Activated CD8-positive, alpha-beta T cell treated with anti-CD3 and anti-CD28 coated beads, Interleukin-2, amount 10 ng/mL, durations not matched to agents 7 days and 5 days (primary cell): ENCODE data around the gene ARSB. TPM values are rescaled to one million over a fixed set of nuclear protein-coding genes. Genes with fewer than 3 reads are reported as not detected.

Source experiments
- ATAC-seq: fragments of 150-1000 bp; cut with Tn5 transposase; one replicate; pipeline ENCODE4 v1.10.0; 2021; ENCODE audit warnings: moderate library complexity
- CTCF ChIA-PET: fragments of 350-600 bp; sonication (Branson Sonifier 250); formaldehyde crosslinking; loops from one replicate; lab custom pipeline; 2021; ENCODE audit warnings: antibody characterized with exemption; lab: Charles Lee
- POLR2A ChIA-PET: fragments of 350-600 bp; sonication (Branson Sonifier 250); formaldehyde crosslinking; loops from one replicate; lab custom pipeline; 2021; ENCODE audit warnings: antibody characterized with exemption; lab: Charles Lee
- DNase-seq: peaks from one replicate; pipeline ENCODE4 v3.0.0-alpha.2; 2020
- H3K27ac Mint-ChIP-seq: one replicate; pipeline ENCODE4 v1.8.0; 2021; ENCODE audit warnings: mild to moderate bottlenecking, mixed read lengths
- H3K27me3 Mint-ChIP-seq: one replicate; pipeline ENCODE4 v1.8.0; 2021; ENCODE audit warnings: low read depth, mixed read lengths
- H3K36me3 Mint-ChIP-seq: one replicate; pipeline ENCODE4 v1.8.0; 2021; ENCODE audit warnings: low read depth, mixed read lengths
- H3K4me1 Mint-ChIP-seq: one replicate; pipeline ENCODE4 v1.8.0; 2021; ENCODE audit warnings: low read depth, mixed read lengths
- H3K4me3 Mint-ChIP-seq: one replicate; pipeline ENCODE4 v1.8.0; 2021; ENCODE audit warnings: mild to moderate bottlenecking, mixed read lengths
- H3K9me3 Mint-ChIP-seq: one replicate; pipeline ENCODE4 v1.8.0; 2022; ENCODE audit warnings: mixed read lengths; ENCODE audit not compliant: insufficient read depth
- total RNA-seq, 2 experiments: library from RNA; stranded (reverse); gene quantifications; one replicate each; pipeline ENCODE4 v1.2.3, GENCODE V29; 2021

Gene ARSB
- total RNA-seq, 2 experiments from 2014 or later: 10.3 TPM

DNA sequence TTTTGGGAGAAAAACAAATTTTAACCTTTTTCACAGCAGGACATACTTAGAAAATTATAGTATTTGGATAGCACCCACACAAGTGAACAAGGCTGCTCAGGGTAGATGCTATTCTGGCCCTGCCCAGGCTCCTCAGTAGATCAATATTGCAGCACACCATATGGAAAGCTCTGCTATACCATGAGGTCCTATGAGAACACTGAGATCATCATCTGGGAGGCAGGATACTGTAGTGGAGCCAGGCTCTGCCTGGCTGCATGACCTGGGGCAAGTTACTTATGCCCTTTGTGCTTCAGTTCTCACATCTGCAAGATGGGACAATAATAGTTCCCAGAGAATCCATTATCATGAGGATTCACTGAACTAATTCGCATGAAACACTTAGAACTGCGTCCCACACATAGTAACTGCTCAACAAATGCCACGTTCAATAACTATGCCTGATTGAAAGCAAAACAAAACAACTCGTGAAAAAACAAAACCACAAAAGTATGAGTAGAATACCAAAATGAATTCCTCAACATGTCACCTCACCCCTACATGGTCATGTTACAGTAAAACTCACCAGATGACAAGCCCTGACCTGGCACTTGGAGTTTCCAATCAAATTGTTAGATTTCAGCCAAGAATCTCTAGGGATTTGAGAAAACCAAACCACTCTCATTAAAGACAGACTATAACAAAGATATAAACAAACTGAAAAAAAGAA, 31.9 kb downstream of the ARSB start:
- Mint-ChIP-seq H3K9me3 (no peaks in the 10 kb centered on the region), H3K4me1 (peaks cover 12% of the 10 kb centered on the region), H3K36me3 (peaks cover 12% of the 10 kb centered on the region), H3K27me3 (no peaks in the 10 kb centered on the region), H3K4me3 (no peak overlapping the region), H3K27ac (no peak overlapping the region)
- CTCF ChIA-PET: no interaction called here
- no peak for ATAC-seq
- POLR2A ChIA-PET: no interaction called here
- no peak for DNase-seq

DNA sequence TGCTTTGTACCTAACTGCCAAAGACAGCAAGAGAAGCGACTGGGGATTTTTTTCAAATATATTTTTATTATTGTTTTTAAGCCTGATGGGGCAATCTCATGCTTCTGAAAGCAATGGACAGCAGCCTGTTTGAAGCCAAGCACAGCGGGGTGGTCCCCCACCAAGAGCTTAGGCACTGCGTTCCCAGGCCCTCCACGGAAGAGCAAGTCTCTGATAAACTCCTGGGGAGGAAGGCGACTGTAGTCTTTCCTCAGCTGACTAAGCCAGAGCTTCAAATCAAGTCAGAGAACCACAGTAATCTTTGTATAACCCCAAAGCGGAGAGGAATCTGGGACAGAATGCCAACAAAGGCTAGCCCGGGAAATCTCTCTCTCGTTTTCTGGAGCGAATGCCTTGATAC, 54.4 kb downstream of the ARSB start:
- POLR2A ChIA-PET: no interaction called here

DNA sequence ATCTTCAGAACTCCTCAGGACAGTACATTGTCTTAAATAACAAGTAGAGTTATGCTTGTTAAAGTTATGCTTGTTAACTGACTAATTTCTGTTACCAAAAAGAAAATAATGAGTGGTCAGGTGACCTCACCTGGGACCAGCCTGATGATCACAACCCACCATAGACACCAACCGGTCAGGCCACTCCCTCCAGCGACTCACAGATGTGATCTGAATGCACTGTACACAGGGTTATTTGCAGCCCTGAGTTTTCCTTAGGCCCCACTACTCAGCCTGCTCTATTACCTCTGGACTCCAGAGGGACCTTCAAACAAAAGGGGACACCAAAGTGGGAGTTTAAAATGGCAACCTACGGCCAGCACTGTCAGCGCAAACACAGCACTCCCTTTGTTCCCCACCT, 55.3 kb downstream of the ARSB start:
- Mint-ChIP-seq H3K36me3 (no peaks in the 10 kb centered on the region), H3K9me3 (no peaks in the 10 kb centered on the region), H3K4me3 (no peak overlapping the region), H3K27ac (no peak overlapping the region), H3K27me3 (no peaks in the 10 kb centered on the region), H3K4me1 (no peaks in the 10 kb centered on the region)
- no peak for ATAC-seq
- no peak for DNase-seq
- ChIA-PET CTCF (no interaction called here), POLR2A (no interaction called here)

More for the DNA sequence above, 54.4 kb downstream of the ARSB start:
- Mint-ChIP-seq H3K4me3 (no peak overlapping the region), H3K27ac (no peak overlapping the region), H3K27me3 (no peaks in the 10 kb centered on the region), H3K9me3 (no peaks in the 10 kb centered on the region), H3K36me3 (no peaks in the 10 kb centered on the region), H3K4me1 (no peaks in the 10 kb centered on the region)
- ATAC-seq: no peak
- DNase-seq: no peak
- CTCF ChIA-PET: no interaction called here

DNA sequence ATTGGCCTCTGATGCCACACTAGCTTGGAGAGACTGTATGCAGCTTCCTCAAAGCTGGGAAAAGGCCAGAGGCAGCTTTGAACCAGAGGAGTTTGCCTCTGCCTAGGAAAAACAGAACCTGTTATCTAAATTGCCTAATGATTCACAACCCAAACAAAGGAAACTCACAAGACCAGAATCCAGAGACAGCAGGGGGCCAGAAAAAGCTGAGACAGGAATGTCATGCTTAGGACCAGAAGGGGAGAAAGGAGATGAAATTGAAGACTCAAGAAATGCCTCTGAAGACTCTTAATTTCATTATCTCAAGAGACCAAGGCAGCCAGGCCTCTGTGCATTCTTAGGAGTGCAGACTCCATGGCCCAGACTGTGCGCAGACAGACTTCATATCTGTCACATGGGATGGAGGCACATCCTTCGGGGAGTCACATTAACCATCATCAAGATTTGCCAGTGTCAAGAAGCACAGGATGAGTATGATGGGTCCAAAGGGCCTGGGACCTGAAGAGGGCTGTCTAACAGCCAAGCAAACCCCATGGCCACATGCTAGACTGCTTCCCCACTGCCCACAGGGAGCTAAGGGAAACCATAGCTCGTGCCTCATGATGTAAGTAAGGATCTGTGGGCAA, 57.3 kb downstream of the ARSB start:
- no peak for ATAC-seq
- Mint-ChIP-seq H3K4me3 (no peak overlapping the region), H3K36me3 (no peaks in the 10 kb centered on the region), H3K27ac (no peak overlapping the region), H3K9me3 (no peaks in the 10 kb centered on the region), H3K27me3 (no peaks in the 10 kb centered on the region), H3K4me1 (no peaks in the 10 kb centered on the region)
- POLR2A ChIA-PET: no interaction called here
- CTCF ChIA-PET: no interaction called here
- no peak for DNase-seq

DNA sequence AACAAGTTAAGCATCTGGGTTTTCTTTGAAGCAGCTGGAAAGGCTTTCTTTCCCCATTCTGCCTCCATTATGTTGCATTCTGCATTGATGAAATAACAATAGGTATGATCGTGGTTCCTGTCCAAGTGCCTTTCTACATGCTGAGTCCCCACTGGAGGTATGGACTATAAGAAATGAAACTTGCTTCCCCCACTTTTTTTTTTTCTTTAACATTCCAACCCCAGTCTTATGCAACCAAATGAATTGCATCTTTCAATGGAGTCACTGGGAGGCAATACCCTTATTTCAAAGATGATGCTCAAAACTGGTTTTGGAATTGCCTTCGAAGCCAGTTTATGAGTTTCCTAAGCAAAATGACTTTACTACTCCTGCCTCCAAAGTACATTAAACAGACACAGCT, 58.9 kb downstream of the ARSB start:
- no peaks in the 10 kb centered on the region for H3K27me3 Mint-ChIP-seq
- no peak for DNase-seq
- no peaks in the 10 kb centered on the region for H3K36me3 Mint-ChIP-seq
- H3K4me1 Mint-ChIP-seq: no peaks in the 10 kb centered on the region
- ATAC-seq: no peak
- ChIA-PET CTCF (no interaction called here), POLR2A (no interaction called here)
- no peaks in the 10 kb centered on the region for H3K9me3 Mint-ChIP-seq
- no peak overlapping the region for H3K27ac Mint-ChIP-seq
- no peak overlapping the region for H3K4me3 Mint-ChIP-seq

DNA sequence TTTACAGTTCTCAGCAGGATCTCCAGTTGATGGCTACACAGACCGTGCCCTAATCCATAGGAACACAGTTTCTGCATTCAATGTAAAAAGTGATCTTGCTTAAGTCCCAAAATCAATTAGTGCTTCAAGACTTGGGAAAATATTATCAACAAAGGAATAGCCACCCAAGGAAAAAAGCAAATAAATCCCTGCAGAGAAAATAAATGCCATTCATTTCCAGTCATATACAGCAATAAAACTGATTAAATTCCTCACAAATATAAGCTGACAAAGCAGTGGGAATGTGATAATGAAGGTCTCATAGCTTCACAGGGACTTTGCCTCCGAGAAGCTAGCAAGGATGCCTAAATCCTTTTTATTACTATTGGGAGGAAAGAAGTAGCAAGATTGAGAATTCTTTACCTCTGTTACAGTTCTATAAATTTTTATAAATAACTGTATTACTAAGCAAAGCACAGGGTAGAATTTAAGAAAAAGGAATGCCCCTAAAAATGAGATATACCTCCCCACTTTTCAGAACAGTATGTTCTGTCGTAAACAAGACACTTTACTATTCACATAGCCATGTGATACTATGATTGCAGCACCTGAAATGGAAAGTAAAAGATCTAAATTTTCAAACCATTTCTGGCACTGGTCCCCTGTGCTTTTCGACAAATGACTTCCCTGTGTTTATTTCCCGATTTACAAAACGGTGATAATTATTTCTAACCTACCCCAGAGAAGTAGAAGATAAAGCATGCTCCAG, 59.8 kb downstream of the ARSB start:
- ChIA-PET CTCF (interaction anchor here (1.8 kb wide), 1 partner anchor 208 kb away, joined by 5 read pairs; no protein-coding TSS in a partner anchor), POLR2A (no interaction called here)
- no peaks in the 10 kb centered on the region for H3K9me3 Mint-ChIP-seq

DNA sequence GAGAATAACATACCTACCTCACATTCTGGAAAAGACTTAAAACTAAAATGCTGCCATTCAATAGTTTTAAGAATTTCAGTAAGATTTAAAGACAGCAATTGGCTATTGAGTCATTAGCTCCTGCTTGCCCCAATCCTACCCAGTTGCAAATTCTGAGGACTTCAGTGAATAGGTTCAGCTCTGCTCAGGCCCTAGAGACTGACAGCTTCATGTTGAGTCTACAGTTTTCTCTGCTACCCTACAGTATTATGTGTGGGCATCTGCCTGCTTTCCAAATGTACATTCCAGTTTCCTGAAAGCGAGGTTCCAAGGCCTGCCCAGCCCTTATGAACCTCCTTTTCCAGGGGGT, 61.5 kb downstream of the ARSB start:
- ATAC-seq: no peak
- POLR2A ChIA-PET: no interaction called here

More for the DNA sequence above, 59.8 kb downstream of the ARSB start:
- Mint-ChIP-seq H3K36me3 (no peaks in the 10 kb centered on the region), H3K27ac (no peak overlapping the region), H3K4me1 (no peaks in the 10 kb centered on the region), H3K27me3 (no peaks in the 10 kb centered on the region), H3K4me3 (no peak overlapping the region)
- DNase-seq (no peak), ATAC-seq (no peak)

DNA sequence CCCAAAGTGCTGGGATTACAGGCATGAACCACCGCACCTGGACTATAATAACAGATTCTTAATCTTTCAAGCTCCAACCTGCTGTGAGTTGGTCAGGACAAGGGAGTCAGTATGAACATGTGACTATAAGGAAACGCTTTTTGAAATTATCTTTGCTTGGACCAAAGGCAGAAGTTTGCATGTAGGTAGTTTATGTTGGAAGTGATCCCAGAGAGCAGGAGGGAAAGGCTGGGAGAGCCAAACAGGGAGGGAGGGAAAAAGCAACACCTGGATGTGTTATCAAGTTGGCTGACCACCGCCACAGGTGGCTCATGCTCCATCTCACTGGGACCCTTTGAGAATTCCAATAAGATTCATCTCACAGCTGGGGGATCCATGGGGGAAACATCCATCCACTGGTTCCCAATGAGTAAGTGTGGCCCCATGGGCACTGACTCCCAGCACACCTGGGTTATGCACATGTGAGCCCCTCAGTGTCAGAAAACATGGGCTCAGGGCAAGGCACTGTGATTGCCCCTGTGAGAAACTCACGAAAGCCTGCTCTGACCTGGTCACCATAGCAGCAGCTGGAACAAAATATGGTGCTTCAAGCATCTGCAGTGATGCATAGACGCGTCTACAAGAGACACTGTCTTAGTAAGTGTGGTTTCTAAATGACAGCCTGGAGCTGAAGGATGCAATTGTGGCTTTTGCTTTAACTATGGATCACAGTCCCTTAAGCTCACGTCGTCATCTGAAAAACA, 62.1 kb downstream of the ARSB start:
- no peaks in the 10 kb centered on the region for H3K4me1 Mint-ChIP-seq
- H3K27me3 Mint-ChIP-seq: no peaks in the 10 kb centered on the region
- H3K36me3 Mint-ChIP-seq: no peaks in the 10 kb centered on the region
- ChIA-PET CTCF (no interaction called here), POLR2A (no interaction called here)
- DNase-seq: no peak
- no peak overlapping the region for H3K27ac Mint-ChIP-seq
- no peaks in the 10 kb centered on the region for H3K9me3 Mint-ChIP-seq
- no peak overlapping the region for H3K4me3 Mint-ChIP-seq
- ATAC-seq: no peak

More for the DNA sequence above, 61.5 kb downstream of the ARSB start:
- H3K4me3 Mint-ChIP-seq: no peak overlapping the region
- CTCF ChIA-PET: no interaction called here
- H3K27me3 Mint-ChIP-seq: no peaks in the 10 kb centered on the region
- no peak overlapping the region for H3K27ac Mint-ChIP-seq
- no peaks in the 10 kb centered on the region for H3K4me1 Mint-ChIP-seq
- H3K36me3 Mint-ChIP-seq: no peaks in the 10 kb centered on the region
- H3K9me3 Mint-ChIP-seq: no peaks in the 10 kb centered on the region
- no peak for DNase-seq

DNA sequence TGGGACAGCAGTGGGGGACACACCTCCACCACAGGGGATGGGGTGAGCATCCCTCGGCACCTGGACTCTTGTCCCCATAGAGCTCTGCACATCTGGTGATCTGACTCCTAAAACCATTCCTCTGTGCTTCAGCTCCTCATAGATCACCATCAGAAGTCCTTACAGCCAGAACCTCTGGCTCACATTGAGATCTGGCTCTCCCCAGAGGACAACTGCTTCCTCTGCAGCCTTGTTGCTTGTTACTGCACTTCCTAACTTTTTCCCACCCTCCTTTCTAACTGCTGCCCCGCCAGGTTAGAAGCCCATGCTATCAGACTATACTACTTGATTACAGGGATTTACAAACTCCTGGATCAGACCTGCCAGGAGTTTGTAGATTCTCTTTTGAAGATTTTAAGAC, 64.5 kb downstream of the ARSB start:
- no peaks in the 10 kb centered on the region for H3K36me3 Mint-ChIP-seq
- no peaks in the 10 kb centered on the region for H3K4me1 Mint-ChIP-seq
- ChIA-PET CTCF (no interaction called here), POLR2A (no interaction called here)
- ATAC-seq (no peak), DNase-seq (no peak)
- H3K27me3 Mint-ChIP-seq: no peaks in the 10 kb centered on the region
- H3K9me3 Mint-ChIP-seq: no peaks in the 10 kb centered on the region
- no peak overlapping the region for H3K27ac Mint-ChIP-seq
- H3K4me3 Mint-ChIP-seq: no peak overlapping the region

DNA sequence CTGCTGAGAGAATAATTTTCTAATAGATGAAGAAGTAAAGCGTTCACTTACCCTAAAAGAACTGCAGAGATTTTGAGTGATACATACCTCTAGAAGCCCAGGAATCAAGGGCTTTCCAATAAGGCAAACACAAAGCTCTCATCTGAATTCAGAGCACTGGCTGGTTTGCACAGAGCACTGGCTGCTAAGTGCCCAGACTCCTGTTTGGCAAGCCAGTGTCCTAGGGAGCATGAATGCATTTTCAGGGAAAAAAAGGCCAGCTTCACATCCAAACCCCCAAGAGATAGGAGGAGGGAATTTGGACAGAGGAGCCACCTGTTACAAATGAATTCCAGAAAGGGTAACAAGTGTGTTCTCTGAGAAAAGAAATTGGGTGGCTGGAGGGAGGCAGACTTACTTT, 65.3 kb downstream of the ARSB start:
- no peak for ATAC-seq
- Mint-ChIP-seq H3K27me3 (no peaks in the 10 kb centered on the region), H3K27ac (no peak overlapping the region), H3K36me3 (no peaks in the 10 kb centered on the region), H3K4me3 (no peak overlapping the region), H3K9me3 (no peaks in the 10 kb centered on the region), H3K4me1 (no peaks in the 10 kb centered on the region)
- ChIA-PET CTCF (interaction anchor here (1.2 kb wide), 1 partner anchor 20 kb away, joined by 3 read pairs; no protein-coding TSS in a partner anchor), POLR2A (no interaction called here)
- no peak for DNase-seq

DNA sequence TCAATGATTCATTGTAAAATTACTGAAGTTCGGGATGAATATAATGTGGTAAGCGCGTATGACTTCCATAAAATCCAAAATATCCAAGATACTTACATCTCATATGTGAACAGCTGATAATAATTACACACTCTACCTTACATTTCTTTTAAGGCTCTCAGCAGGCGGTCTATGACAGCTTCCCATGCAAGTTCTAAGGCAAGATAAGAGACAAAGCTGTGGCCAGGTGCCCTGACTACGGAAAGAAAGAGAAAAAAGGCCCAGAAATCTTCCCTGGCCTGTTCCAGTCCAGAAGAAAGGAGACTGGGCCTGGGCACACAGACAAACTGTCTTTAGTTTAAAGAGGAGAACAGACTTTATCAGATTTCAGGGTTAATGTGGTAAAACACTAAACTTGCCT, 69.1 kb downstream of the ARSB start:
- no peaks in the 10 kb centered on the region for H3K9me3 Mint-ChIP-seq
- no peak overlapping the region for H3K27ac Mint-ChIP-seq
- no peak overlapping the region for H3K4me3 Mint-ChIP-seq
- no peaks in the 10 kb centered on the region for H3K36me3 Mint-ChIP-seq
- no peaks in the 10 kb centered on the region for H3K27me3 Mint-ChIP-seq
- ChIA-PET POLR2A (no interaction called here), CTCF (no interaction called here)
- H3K4me1 Mint-ChIP-seq: no peaks in the 10 kb centered on the region
- ATAC-seq: no peak
- no peak for DNase-seq

DNA sequence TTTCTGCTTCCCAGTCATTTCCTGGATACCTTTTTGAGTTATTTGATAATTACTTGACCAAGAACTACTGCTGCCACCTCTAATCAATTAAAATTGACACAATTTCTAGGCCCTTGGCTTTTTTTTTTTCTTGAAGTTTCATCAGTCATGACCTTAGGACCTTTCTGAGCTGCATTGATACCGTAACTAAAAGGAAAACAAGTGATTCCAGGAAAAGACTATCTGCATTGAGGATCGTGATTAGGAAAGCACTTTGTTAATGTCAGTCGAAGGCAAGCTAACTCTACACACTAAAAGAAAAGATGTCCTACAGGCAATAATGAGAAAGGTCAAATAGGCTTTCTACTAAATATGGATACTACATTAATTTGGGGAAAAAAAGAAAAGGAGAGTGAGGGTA, 69.9 kb downstream of the ARSB start:
- no peaks in the 10 kb centered on the region for H3K9me3 Mint-ChIP-seq
- ATAC-seq (no peak), DNase-seq (no peak)
- ChIA-PET CTCF (interaction anchor here (0.6 kb wide), 1 partner anchor 49 kb away, joined by 3 read pairs; no protein-coding TSS in a partner anchor), POLR2A (no interaction called here)
- peaks cover under 1% of the 10 kb centered on the region for H3K36me3 Mint-ChIP-seq
- H3K4me3 Mint-ChIP-seq: no peak overlapping the region
- no peaks in the 10 kb centered on the region for H3K27me3 Mint-ChIP-seq
- H3K4me1 Mint-ChIP-seq: no peaks in the 10 kb centered on the region
- no peak overlapping the region for H3K27ac Mint-ChIP-seq
